Measurements from ENCODE around the gene KCNMB1. TPM values are rescaled to one million over a fixed set of nuclear protein-coding genes. Genes with fewer than 3 reads are reported as not detected.
"Not testable (repeated sequence)": the region's sequence is repeated elsewhere in the genome, so short reads cannot be mapped to it uniquely, and the experiment has no call there.

KCNMB1 gene
- polyA plus RNA-seq, 1 donor from 2014 or later: not detected

GRCh38 chr5:170376526-170376925 is 12.6 kb downstream of the KCNMB1 start:
- H3K27me3 ChIP-seq (ENCODE audit: insufficient read depth, low read depth, low read length); H3K9me2 ChIP-seq (ENCODE audit: insufficient read depth, low read length); H2AFZ ChIP-seq (ENCODE audit: low read depth, low read length); H3K27ac ChIP-seq (ENCODE audit: low read length); H3K9me3 ChIP-seq (ENCODE audit: low read length); H3F3A ChIP-seq (ENCODE audit: insufficient read depth, low read length, poor library complexity, severe bottlenecking); H3K4me2 ChIP-seq (ENCODE audit: low read length); H3K79me2 ChIP-seq (replicated peaks; ENCODE audit: insufficient read depth, low read length); H3K4me3 ChIP-seq (ENCODE audit: low read length); H3K9ac ChIP-seq (ENCODE audit: low read length); H4K20me1 ChIP-seq (ENCODE audit: insufficient read depth); H3K36me3 ChIP-seq (ENCODE audit: insufficient read depth, low read length): not testable (repeated sequence)

GRCh38 chr5:170375283-170375682 is 13.9 kb downstream of the KCNMB1 start:
- TF ChIP-seq TAF1 (IDR thresholded peaks at IDR 0.05; ENCODE audit: low read depth) (no peak), EP300 (conservative IDR thresholded peaks at IDR 0.05; ENCODE audit: poor library complexity, severe bottlenecking) (no peak), REST (IDR thresholded peaks at IDR 0.05; ENCODE audit: borderline replicate concordance) (no peak), POLR2AphosphoS5 (IDR thresholded peaks at IDR 0.05) (no peak), RAD21 (conservative IDR thresholded peaks at IDR 0.05) (no peak)
- H3K9me3 ChIP-seq (ENCODE audit: low read length): no peaks in the 10 kb centered on the region
- no peaks in the 10 kb centered on the region for H3K27me3 ChIP-seq (ENCODE audit: insufficient read depth, low read depth, low read length)
- H3K4me2 ChIP-seq (ENCODE audit: low read length): no peak overlapping the region
- no peak overlapping the region for H3K9ac ChIP-seq (ENCODE audit: low read length)
- H3K9me2 ChIP-seq (ENCODE audit: insufficient read depth, low read length): no peaks in the 10 kb centered on the region
- no peaks in the 10 kb centered on the region for H3K79me2 ChIP-seq (replicated peaks; ENCODE audit: insufficient read depth, low read length)
- H4K20me1 ChIP-seq (ENCODE audit: insufficient read depth): no peaks in the 10 kb centered on the region
- no peaks in the 10 kb centered on the region for H3F3A ChIP-seq (ENCODE audit: insufficient read depth, low read length, poor library complexity, severe bottlenecking)
- no peak overlapping the region for H2AFZ ChIP-seq (ENCODE audit: low read depth, low read length)
- no peaks in the 10 kb centered on the region for H3K36me3 ChIP-seq (ENCODE audit: insufficient read depth, low read length)
- H3K27ac ChIP-seq (ENCODE audit: low read length): no peak overlapping the region
- H3K4me3 ChIP-seq (ENCODE audit: low read length): no peak overlapping the region

- H4K20me1 ChIP-seq (ENCODE audit: insufficient read depth): no peaks in the 10 kb centered on the region
- no peaks in the 10 kb centered on the region for H3K79me2 ChIP-seq (replicated peaks; ENCODE audit: insufficient read depth, low read length)
- H3K9me3 ChIP-seq (ENCODE audit: low read length): no peaks in the 10 kb centered on the region
- H3K27me3 ChIP-seq (ENCODE audit: insufficient read depth, low read depth, low read length): no peaks in the 10 kb centered on the region
- H3K9ac ChIP-seq (ENCODE audit: low read length): no peak overlapping the region
- no peak overlapping the region for H3K4me2 ChIP-seq (ENCODE audit: low read length)
- no peak overlapping the region for H3K27ac ChIP-seq (ENCODE audit: low read length)
- TF ChIP-seq EZH2 (IDR thresholded peaks at IDR 0.05; ENCODE audit: borderline replicate concordance, insufficient read depth, low read length, poor library complexity, severe bottlenecking): no peak
- no peak for TF ChIP-seq CTCF (IDR thresholded peaks at IDR 0.05; ENCODE audit: poor library complexity, severe bottlenecking)
- no peak for TF ChIP-seq REST (IDR thresholded peaks at IDR 0.05; ENCODE audit: borderline replicate concordance)
- no peak for TF ChIP-seq RAD21 (conservative IDR thresholded peaks at IDR 0.05)
- no peak for TF ChIP-seq POLR2AphosphoS5 (IDR thresholded peaks at IDR 0.05)
- no peak for TF ChIP-seq SMC3 (conservative IDR thresholded peaks at IDR 0.05; ENCODE audit: poor library complexity)
- TF ChIP-seq MXI1 (conservative IDR thresholded peaks at IDR 0.05; ENCODE audit: poor library complexity, severe bottlenecking): no peak
- no peaks in the 10 kb centered on the region for H3F3A ChIP-seq (ENCODE audit: insufficient read depth, low read length, poor library complexity, severe bottlenecking)
- H3K4me3 ChIP-seq (ENCODE audit: low read length): no peak overlapping the region
- no peaks in the 10 kb centered on the region for H3K9me2 ChIP-seq (ENCODE audit: insufficient read depth, low read length)
- no peak overlapping the region for H2AFZ ChIP-seq (ENCODE audit: low read depth, low read length)
- no peaks in the 10 kb centered on the region for H3K36me3 ChIP-seq (ENCODE audit: insufficient read depth, low read length)
Measured at GRCh38 chr5:170372971-170373370, 16.2 kb downstream of the KCNMB1 start.
